ENCODE measurements around the gene CREB5.

- TF ChIP-seq, protein P1, sequence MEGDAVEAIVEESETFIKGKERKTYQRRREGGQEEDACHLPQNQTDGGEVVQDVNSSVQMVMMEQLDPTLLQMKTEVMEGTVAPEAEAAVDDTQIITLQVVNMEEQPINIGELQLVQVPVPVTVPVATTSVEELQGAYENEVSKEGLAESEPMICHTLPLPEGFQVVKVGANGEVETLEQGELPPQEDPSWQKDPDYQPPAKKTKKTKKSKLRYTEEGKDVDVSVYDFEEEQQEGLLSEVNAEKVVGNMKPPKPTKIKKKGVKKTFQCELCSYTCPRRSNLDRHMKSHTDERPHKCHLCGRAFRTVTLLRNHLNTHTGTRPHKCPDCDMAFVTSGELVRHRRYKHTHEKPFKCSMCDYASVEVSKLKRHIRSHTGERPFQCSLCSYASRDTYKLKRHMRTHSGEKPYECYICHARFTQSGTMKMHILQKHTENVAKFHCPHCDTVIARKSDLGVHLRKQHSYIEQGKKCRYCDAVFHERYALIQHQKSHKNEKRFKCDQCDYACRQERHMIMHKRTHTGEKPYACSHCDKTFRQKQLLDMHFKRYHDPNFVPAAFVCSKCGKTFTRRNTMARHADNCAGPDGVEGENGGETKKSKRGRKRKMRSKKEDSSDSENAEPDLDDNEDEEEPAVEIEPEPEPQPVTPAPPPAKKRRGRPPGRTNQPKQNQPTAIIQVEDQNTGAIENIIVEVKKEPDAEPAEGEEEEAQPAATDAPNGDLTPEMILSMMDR (IDR thresholded peaks at IDR 0.05; ENCODE audit: borderline replicate concordance, extremely low read depth, low read length, poor library complexity, severe bottlenecking): no peak
- no peak for TF ChIP-seq EZH2 (IDR thresholded peaks at IDR 0.05; ENCODE audit: borderline replicate concordance, low read depth, low read length, severe bottlenecking)
Measured at GRCh38 chr7:28631995-28632394, 219.7 kb downstream of the CREB5 start.

All from DND-41 (cell line).